CD4-positive, alpha-beta T cell treated with Interleukin-4 for 1 hour (primary cell): ENCODE data around the gene NUPR2.
"Not testable (repeated sequence)": the region's sequence is repeated elsewhere in the genome, so short reads cannot be mapped to it uniquely, and the experiment has no call there.

Experiments
- DNase-seq, 2 donors: peaks; one replicate each; pipeline ENCODE4 v3.0.0-alpha.2; 2020 to 2022

NUPR2 gene

GRCh38 chr7:56115852-56116538 lies at the start of gene NUPR2:
NUPR2 (minus strand) TSS chr7:56116417; CDS start chr7:56116314, 103 bp downstream.
- no peak for DNase-seq

- DNase-seq: no peak
These were observed 41.1 kb upstream of the NUPR2 start for GRCh38 chr7:56157238-56157790.

- not testable (repeated sequence) for DNase-seq
These were observed 14.8 kb upstream of the NUPR2 start for GRCh38 chr7:56131062-56131461.

DNA sequence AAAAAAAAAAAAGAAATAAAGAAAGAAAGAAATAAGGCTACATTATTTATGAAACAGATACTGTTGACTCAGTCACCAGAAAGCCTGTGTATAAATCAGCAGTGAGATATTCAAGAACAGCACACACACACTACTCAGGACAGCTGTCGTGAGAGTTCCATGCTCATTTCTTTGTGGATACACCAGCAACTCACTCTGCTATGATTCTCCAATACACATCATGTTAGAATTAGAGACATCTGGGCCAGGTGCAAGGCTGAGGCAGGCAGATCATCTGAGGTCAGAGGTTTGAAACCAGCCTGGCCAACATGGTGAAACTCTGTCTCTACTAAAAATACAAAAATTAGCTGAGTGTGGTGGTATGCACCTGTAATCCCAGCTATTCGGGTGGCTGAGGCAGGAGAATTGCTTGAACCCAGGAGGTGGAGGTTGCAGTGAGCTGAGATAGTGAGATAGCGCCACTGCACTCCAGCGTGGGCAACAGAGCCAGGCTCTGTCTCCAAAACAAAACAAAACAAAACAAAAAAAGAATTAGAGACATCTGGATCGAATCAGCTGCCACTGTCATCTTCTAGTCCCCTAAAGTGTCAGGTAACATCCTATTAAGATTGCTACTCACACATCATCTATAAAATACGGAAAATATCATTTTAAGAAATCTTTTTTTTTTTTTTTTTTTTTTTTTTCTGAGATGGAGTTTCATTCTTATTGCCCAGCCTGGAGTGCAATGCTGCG lies 11.2 kb upstream of the NUPR2 start:
- no peak for DNase-seq

GRCh38 chr7:56125831-56126230 lies 9.6 kb upstream of the NUPR2 start:
- no peak for DNase-seq

GRCh38 chr7:56124981-56125380 lies 8.8 kb upstream of the NUPR2 start:
- no peak for DNase-seq

DNA sequence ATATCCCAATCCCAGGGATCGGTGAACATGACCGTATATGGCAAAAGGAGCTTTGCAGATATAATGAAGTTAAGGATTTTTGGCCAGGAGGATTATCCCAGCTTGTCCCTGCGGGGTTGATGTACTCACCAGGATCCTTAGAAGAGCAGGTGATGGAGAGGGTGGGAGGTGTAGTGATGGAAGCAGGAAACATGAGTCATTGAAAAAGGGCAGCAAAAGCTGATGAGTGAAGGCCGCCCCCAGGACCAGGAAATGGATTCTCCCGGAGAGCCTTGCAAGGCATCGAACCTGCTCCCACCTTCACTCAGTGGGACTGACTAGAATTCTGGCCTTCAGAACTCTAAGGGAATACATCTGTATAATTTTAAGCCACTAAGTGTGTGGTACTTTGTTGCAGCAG lies 5.2 kb upstream of the NUPR2 start:
- DNase-seq: no peak

- not testable (repeated sequence) for DNase-seq
These were observed 4.0 kb downstream of the NUPR2 start for GRCh38 chr7:56112244-56112643.

- DNase-seq: no peak
These were observed 5.6 kb downstream of the NUPR2 start for GRCh38 chr7:56110611-56111010.

- no peak for DNase-seq
These were observed 8.3 kb downstream of the NUPR2 start for GRCh38 chr7:56107954-56108258.

DNA sequence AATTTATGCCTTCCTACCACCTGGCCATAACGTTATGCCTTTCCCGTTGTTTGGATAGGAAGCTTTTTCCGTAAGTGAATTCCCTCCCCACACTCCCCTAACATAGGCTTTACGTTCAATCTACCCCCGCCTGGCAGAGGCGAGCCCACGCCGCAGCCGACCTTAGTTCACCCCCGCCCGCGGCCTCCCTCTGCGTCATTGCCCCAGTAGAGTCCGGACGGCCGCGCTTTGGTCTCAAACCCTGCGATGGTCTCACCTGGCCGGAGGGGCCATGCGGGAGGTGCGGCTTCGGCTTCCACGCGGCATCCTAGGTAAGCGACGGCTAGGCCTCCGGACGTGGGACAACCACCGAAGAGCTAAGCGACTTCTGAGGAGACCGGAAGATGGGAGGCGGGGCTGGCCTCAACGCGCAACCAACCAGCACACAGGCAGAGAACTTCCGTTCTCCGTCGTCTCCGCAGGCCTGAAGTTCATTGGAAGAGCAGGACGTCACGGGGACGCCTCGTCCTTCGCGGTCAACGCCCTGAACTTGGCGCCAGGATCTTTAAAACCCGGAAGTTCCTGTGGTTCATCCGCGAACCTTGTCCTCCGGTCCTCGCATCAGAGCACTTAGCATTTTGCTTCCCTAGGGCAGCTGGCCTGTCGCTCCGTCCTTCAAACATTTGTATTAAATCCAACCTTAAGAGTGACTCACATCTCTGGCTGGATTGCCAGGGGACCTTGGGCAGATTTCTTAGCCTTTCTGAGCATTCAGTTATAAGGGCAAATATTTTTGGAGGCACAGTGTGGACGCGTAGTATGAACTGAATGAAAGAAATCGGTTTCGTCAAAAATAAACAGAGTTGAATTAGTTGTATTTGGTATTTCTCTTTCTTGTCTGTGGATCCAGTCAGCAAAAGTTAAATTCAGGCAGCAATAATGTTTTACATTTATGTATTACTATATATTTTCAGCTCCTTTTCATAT lies 9.8 kb downstream of the NUPR2 start, which contains the start of gene CHCHD2:
TSS of gene CHCHD2 (minus strand) at position 369 of the 966 bp plus-strand sequence. CDS start at position 306, 63 bp downstream.
- peak; percentile 96 to 98 for DNase-seq

GRCh38 chr7:56105508-56105907 lies 10.7 kb downstream of the NUPR2 start:
- peak; percentile 46 to 54 for DNase-seq

DNA sequence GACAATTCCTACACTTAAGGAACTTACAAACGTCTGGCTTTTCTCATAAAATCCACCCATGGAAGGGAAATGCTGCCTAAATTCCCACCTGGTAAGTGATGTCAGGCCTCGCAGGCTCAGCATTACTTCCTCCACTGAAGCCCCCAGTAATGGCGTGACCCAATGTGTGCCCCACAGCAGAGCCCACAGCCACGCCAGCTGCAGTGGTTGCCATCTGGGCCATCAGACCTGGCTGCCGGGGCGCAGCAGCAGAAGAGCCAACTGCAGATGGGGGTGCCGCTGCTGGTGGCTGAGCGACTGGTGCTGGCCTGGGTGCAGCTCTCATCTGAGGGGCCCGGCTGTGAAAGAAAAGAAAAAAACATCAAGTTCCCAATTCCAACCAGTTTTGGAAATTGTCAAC lies 12.1 kb downstream of the NUPR2 start:
- not testable (repeated sequence) for DNase-seq

GRCh38 chr7:56099653-56100052 lies 16.6 kb downstream of the NUPR2 start:
- DNase-seq: no peak

DNA sequence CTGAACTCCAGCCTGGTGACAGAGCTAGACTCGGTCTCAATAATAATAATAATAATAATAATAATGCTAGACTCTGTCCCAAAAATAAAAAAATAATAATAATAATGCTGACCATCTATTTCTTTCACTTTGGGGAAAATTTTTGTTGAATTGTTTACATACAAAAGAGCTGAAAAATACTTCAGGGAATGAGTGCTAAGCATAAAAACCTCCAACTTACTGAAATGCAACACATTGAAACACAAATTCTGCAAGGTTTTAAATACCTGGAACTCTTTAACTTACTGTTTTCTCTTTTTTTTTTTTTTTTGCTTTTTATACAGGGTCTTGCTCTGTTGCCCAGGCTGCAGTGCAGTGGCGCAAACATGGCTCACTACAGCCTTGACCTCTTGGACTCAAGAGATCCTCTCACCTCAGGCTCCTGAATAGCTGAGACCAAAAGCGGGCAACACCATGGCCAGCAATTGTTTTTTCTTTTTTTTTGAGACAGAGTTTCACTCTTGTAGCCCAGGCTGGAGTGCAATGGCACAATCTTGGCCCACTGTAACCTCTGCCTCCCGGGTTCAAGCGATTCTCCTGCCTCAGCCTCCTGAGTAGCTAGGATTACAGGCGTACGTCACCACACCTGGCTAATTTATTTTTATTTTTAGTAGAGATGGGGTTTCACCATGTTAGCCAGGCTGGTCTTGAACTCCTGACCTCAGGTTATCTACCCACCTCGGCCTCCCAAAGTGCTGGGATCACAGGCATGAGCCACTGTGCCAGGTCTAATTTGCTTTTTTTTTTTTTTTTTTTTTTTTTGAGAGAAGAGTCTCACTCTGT lies 17.8 kb downstream of the NUPR2 start:
- not testable (repeated sequence) for DNase-seq

GRCh38 chr7:56097700-56098099 lies 18.5 kb downstream of the NUPR2 start:
- no peak for DNase-seq

DNA sequence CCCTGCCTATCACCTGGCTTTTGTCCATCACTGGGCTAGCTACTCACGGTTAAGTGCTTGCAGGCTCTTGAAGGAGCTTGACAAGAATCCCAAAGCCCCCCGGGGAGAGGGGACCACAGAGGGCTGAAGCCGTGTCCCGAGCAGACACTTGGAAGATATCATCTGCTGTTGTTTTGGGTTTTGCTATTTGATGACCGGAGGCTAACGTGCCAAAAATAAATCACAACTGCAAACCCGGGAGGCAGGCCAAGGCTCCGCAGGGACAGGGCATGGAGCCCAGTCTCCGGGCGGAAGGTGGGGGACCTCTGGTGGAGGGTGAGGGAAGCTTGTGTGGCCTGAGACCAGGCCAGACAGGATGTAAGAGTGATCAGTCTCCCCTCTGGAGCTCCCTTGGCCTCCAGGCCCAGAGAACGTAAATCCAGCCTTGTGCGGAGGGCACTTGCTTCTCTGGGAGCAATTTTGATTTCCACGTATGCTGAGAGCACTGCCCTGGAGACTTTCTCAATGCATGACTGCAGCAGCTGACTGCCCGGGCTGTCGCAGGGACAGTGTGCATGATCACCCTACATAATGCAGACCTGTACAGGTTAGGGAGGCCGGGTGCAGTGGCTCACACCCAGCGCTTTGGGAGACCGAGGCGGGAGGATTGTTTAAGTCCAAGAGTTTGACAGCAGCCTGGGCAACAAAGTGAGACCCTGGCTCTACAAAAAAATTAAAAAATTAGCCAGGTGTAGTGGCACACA lies 23.3 kb downstream of the NUPR2 start, which contains the start of gene PHKG1:
TSS of gene PHKG1 (minus strand) at position 164 of the 743 bp plus-strand sequence. CDS start 4,011 bp downstream, outside the sequence.
- DNase-seq: no peak

DNA sequence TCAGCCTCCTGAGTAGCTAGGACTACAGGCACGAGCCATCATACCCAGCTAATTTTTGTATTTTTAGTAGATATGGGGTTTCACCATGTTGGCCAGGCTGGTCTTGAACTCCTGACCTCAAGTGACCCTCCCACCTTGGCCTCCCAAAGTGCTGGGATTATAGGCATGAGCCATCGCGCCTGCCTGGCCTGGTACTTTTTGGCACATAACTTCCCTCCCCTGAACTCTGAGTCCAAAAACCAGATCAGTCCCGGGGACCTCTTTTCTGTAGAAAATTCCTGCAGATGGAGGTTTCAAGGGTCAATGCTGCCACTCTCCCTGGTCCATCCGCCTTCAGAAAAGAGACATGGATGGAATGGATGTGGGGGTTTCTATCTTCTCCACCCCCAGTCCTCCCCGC lies 23.8 kb downstream of the NUPR2 start:
- not testable (repeated sequence) for DNase-seq

DNA sequence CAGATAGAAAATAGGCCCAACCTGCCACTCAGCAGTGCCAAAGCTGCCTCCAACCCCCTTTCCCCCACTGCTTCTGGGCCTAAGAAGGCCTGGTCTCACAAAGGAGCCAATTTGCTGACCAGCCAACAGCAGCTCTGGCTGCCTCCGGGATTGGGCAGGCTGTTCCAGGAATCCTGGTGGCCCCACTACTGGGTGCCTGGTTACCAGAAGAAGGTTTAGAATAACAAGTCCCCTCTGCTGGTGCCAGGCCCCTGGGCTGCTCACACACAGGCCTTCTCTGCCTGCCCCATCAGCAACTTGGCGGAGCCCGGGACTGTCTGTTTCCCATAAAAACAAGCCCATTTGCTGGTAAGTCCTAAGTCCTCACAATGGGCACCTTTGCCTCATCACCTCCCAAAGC lies 24.6 kb downstream of the NUPR2 start:
- DNase-seq: no peak

DNA sequence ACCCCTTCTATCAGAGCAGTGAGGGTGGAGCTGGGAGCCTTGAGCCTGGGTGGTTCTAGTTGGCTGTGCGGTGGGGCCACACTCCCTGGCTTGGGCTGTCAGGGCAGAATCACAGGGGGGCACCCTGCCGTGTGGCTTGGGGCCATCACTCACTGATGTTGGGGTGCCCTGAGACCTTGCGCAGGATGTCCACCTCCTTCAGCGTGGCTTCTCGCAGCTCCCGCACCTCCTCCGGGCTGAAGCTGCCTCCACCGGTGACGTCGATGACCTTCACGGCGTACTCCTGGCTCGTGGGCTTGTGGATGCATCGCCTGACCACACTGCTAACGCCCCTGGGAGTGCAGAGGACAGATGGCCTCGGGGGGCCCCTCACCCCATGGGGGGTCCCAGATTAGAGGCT lies 28.8 kb downstream of the NUPR2 start:
- no peak for DNase-seq

DNA sequence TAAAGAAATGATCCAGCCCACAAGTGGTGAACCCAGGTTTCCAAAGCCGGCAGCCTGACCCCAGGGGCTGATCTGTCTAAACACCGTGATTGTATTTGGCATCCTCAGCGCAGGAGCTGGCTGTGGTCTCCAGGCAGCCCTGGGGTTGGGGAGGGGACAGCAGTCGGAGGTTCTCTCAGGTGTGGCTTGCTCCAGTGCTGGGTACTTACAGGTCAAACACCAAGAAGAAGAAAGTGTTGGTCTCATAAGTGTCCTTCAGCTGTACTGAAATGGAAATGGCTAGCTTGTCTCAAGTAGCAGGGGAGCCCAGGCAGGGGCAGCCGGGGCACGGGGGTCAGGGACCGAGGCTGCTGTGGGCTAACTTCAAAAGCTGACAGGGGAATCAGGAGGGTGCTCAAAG lies 29.5 kb downstream of the NUPR2 start:
- no peak for DNase-seq
